GM21576 (cell line): Measurements from ENCODE around the gene FGFRL1.
"Not testable (repeated sequence)": the region's sequence is repeated elsewhere in the genome, so short reads cannot be mapped to it uniquely, and the experiment has no call there.

Experiments
- ATAC-seq: cut with Tn5 transposase; IDR thresholded peaks from one replicate; pipeline ENCODE4 v1.9.1; 2021; ENCODE audit warnings: mild to moderate bottlenecking, moderate library complexity; ENCODE audit not compliant: unreplicated experiment

The FGFRL1 gene

GRCh38 chr4:973431-974397, 37.7 kb upstream of the FGFRL1 start, which contains the start of gene DGKQ:
Gene DGKQ (minus strand): TSS chr4:973569. CDS start chr4:973482, 87 bp downstream.
- ATAC-seq = peak; percentile 54

- ATAC-seq = no peak
These were observed 36.8 kb upstream of the FGFRL1 start for GRCh38 chr4:974668-975067.

DNA sequence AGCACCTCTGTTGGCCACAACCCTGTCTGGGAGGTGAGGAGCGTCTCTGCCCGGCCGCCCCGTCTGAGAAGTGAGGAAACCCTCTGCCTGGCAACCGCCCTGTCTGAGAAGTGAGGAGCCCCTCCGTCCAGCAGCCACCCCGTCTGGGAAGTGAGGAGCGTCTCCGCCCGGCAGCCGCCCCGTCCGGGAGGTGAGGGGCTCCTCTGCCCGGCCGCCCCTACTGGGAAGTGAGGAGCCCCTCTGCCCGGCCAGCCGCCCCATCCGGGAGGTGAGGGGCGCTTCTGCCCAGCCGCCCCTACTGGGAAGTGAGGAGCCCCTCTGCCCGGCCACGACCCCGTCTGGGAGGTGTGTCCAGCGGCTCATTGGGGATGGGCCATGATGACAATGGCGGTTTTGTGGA, 35.4 kb upstream of the FGFRL1 start:
- not testable (repeated sequence) for ATAC-seq

DNA sequence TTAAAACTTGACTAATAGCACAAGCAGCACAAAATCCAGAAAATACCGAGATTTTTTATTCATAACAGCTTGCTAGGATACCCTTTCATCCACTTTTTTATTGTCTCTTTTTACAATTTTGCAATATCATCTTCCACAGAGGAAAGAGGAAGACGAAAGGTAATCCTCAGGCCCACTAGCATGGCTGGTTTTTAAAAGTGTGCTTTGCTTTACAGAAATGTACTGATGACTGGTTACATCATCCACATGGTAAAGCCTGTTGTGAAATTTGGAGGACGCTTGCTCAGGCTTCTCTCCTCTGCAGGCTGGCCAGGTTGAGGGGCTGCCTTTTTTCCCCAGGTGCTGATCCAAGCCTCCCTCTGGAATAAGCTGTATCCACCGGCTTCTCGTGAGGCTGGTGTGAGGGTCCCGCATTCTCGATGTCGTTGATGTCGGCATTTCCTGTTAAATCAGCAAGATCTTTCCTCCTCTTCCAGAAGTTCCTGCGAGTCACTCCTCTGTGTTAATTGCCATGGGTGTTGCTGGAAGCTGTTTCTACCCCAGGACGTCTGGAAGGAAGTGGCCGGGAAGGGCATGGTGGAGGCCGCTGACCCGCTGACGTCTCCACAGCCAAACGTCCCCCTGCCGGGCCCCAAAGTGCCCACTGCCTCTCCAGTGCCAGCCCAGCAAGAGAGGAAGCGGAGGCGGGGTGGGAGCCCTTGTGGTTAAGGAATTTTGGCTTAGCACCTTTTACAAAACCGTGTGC, 32.3 kb upstream of the FGFRL1 start:
- ATAC-seq = no peak

DNA sequence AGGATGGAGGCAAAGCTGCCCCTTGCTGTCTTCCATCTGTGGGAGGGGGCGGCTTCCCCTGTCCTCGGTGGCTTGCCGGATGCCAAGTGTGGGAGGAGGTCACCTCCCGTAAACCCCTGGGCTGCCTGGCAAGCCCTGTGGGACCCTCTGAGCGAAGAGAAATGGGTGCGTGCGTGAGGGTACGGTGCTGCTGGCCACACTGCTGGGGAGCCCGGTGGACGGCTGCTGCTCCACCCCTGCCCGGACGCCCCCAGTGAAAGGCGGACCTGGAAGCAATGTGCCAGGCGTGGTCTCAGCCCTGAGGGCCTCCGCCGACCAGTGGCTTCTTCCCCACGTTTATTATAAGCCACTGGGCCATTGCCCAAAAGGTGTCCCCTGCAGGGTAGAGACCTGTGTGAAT, 29.1 kb upstream of the FGFRL1 start:
- no peak for ATAC-seq

DNA sequence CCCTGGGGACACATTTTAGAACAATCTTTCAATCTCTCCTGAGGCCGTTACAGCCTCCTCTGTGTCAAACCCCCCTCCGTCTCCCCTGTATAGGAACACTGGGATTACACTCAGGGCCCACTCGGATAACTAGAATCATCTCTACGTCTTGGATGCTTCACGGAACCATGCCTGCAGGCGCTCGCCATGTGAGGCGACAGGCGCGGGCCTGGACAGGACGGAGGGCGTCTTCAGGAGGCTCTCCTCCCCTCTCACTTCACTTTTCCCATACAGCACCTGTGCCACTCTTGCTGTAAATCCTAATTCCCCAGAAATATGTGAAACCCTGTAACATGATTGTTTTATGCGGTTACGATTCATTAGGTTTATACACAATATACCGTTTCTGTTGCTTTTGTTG, 28.6 kb upstream of the FGFRL1 start:
- ATAC-seq = no peak

DNA sequence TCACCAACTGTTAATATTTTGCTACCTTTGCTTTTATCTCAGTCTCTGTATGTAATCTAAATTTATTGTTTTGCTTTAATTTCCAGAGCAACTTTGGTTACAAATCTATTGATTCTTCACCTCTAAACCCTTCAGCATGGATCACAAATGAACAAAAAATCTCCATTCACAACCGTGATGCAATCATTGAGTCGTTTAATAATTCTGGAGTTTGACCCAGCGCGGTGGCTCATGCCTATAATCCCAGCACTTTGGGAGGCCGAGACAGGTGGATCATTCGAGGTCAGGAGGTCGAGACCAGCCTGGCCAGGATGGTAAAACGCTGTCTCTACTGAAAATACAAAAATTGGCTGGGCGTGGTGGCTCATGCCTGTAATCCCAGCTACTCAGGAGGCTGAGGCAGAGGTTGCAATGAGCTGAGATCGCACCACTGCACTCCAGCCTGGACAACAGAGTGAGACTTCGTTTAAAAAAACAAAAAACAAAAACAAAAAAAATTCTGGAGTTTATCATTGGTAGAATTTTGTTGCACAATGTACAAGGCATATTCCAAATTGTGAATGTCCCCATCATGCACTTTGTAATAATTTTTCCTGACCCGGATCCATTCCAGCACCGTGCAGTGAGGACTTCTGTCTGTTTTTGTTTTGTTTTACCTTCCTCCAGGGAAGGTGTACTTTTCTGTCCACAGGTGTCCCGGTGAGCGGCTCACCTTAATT, 26.9 kb upstream of the FGFRL1 start:
- no peak for ATAC-seq

- ATAC-seq = no peak
These were observed 26.1 kb upstream of the FGFRL1 start for GRCh38 chr4:985123-985830.

GRCh38 chr4:986428-986878, 25.0 kb upstream of the FGFRL1 start:
- ATAC-seq = peak; percentile 13

DNA sequence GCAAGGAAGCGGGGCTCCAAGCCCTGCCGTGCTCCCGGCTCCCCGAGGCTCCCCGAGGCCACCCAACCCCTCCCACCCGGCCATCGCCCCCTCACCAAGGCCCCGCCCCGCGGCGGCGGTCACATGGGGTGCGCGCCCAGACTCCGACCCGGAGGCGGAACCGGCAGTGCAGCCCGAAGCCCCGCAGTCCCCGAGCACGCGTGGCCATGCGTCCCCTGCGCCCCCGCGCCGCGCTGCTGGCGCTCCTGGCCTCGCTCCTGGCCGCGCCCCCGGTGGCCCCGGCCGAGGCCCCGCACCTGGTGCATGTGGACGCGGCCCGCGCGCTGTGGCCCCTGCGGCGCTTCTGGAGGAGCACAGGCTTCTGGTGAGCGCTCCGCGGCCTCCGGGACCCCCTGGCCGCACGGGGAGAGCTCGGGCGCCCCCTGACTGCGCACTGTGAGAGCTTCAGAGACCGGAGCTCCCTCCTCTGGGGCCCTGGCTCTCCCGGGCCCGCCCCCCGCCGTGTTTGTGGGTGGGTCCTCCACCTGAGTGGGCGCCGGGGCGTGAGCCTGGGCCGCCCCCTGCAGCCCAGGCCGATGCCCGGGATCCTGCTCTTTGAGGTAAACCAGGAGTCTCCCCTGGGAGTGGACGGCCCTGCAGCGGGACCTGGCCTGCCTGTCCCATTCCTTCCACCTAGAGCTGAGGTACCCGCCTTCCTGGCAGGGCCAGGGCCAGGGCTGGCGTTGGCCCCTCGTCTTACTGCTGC, 24.4 kb upstream of the FGFRL1 start, which contains the start of gene IDUA:
Gene IDUA (plus strand): TSS at position 166 of the 745 bp plus-strand sequence. CDS start 41 bp downstream, at position 207.
- ATAC-seq = peak; percentile 64

DNA sequence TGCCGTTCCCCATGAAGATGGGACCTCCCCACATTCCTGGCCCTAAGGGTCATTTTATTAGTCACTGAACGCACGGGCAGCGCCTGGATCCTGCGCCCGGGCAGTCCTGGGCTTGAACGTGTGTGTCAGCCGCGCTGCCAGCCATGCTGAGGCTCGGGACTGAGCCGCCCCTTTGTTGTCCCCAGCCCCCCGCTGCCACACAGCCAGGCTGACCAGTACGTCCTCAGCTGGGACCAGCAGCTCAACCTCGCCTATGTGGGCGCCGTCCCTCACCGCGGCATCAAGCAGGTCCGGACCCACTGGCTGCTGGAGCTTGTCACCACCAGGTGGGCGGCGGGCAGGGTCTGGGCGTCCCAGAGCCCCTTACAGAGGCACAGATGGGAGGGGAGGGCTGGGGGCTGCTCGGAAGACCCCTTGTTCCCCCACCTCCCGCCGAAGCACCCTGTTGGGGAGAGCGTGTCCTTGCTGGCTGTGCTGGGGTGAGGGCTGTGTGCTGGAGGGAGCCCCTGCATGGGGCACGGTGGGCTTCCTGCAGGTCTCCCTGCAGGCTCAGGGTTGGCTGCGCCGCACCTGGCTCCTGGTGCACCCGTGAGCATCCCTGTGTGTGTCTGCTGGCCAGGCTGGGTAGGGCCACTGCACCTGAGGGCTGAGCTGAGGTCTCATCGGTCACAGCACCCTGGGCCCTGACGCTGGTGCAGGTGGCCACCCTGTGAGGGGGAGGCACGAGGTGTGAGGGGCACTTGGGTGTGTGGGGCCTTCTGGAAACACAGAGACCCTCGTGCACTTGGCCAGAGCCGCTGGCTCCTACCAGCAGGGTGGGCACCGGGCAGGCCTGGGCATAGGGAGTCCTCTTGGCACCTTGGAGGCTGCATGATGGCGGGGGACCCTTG, 23.6 kb upstream of the FGFRL1 start:
- ATAC-seq = no peak

DNA sequence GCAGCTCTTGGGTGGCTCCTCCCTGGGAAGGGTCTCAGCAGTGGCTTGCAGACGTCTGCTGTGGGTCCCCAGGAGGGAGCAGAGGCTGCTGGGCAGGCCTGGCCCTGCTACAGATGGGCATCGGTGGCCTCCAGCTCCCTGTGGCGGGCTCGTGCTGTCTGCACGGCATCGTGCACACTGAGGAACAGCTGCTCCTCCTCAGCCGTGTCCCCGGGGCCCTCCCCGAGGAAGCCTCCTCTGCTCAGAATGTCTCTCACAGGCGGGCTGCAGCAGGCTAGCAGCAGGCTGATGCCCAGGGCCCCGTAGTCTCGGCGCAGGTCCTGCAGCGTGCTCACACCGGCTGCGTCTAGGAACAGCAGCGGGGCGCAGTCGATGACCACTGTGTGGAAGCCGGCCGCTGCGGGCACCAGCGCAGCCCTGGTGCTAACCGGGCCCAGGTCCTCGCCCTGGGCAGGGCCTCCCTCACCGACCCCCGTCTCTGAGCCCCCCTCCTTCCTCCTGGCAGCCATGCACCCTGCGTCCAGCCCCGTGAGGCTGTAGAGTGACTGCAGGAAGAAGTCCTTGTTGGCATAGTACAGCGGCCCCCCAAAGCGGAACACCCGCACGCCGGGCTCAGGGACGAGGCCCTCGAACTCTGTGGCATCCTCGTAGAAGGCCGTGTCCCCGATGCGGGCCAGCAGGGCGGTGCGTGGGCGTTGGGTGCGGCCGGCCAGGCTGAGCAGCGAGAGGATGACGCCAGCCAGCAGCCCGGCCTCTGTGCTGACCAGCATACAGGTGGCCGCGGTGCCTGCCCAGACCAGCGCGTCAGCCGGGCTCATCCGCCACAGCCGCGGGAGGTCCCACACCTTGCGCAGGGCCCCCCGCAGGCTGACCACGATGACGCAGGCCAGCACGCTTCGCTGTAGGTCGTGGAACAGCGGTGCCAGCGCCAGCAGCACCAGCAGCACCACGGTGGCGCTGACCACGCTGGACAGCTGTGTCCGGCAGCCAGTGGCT, 22.4 kb upstream of the FGFRL1 start:
- no peak for ATAC-seq

DNA sequence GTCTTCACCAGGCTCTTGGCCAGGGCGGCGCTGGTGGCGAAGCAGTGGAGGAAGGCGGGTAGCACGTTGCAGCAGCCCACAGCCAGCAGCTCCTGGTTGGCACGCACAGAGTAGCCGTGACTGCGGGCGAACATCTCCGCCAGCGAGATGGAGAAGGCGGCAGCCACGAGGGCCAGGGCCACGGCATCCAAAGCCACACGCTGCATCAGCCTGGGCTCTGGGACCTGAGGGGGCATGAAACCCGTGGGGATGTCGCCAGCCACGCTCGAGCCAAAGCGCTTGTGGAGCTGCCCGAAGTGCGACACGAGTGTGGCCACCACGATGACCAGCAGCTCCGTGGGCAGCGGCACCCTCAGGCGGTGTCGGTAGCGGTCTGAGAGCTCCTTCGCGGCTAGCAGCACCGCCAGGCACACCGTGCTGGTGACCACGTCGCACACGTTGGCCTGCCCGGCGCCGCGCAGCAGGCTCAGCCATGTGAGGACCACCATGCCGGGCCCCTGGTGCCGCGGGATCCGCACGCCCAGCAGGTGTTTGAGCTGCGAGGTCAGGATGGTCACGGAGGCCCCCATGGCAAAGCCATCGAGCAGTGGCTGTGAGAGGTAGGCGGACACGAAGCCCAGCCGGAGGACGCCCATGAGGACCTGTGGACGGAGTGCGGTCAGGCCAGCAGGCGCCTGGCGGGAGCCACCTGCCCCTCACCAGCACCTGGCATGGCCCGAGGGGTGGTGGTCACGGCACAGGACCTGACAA, 21.5 kb upstream of the FGFRL1 start:
- no peak for ATAC-seq

- ATAC-seq = no peak
These were observed 20.6 kb upstream of the FGFRL1 start for GRCh38 chr4:990746-991367.

- ATAC-seq = no peak
These were observed 19.8 kb upstream of the FGFRL1 start for GRCh38 chr4:991451-992296.
